ENCODE measurements around the gene GLDC. TPM values are rescaled to one million over a fixed set of nuclear protein-coding genes. Genes with fewer than 3 reads are reported as not detected.

Gene GLDC
- total RNA-seq, 4 donors from 2014 or later = not detected

- TF ChIP-seq CTCF (IDR thresholded peaks at IDR 0.05; ENCODE audit: low read depth) = no peak
Measured at GRCh38 chr9:6658628-6659353, 13.3 kb upstream of the GLDC start.

- TF ChIP-seq CTCF (IDR thresholded peaks at IDR 0.05; ENCODE audit: low read depth) = no peak
Measured at GRCh38 chr9:6656614-6657300, 11.2 kb upstream of the GLDC start.

GRCh38 chr9:6655036-6655435 is 9.5 kb upstream of the GLDC start:
- no peak for TF ChIP-seq CTCF (IDR thresholded peaks at IDR 0.05; ENCODE audit: low read depth)

- no peak for TF ChIP-seq CTCF (IDR thresholded peaks at IDR 0.05; ENCODE audit: low read depth)
Measured at GRCh38 chr9:6646293-6646636, 736 bp upstream of the GLDC start.

- no peak for TF ChIP-seq CTCF (IDR thresholded peaks at IDR 0.05; ENCODE audit: low read depth)
Measured at GRCh38 chr9:6644346-6645104, 1.0 kb downstream of the GLDC start.

GRCh38 chr9:6641961-6642360 is 3.6 kb downstream of the GLDC start:
- TF ChIP-seq CTCF (IDR thresholded peaks at IDR 0.05; ENCODE audit: low read depth) = no peak

- TF ChIP-seq CTCF (IDR thresholded peaks at IDR 0.05; ENCODE audit: low read depth) = no peak
Measured at GRCh38 chr9:6641561-6641960, 4.0 kb downstream of the GLDC start.

Measured in subcutaneous adipose tissue (tissue), 4 donors.